ENCODE measurements around the gene ACOX2. TPM values are rescaled to one million over a fixed set of nuclear protein-coding genes. Genes with fewer than 3 reads are reported as not detected.

ACOX2 gene
- total RNA-seq, 2 experiments from 2014 or later, result not detected

DNA sequence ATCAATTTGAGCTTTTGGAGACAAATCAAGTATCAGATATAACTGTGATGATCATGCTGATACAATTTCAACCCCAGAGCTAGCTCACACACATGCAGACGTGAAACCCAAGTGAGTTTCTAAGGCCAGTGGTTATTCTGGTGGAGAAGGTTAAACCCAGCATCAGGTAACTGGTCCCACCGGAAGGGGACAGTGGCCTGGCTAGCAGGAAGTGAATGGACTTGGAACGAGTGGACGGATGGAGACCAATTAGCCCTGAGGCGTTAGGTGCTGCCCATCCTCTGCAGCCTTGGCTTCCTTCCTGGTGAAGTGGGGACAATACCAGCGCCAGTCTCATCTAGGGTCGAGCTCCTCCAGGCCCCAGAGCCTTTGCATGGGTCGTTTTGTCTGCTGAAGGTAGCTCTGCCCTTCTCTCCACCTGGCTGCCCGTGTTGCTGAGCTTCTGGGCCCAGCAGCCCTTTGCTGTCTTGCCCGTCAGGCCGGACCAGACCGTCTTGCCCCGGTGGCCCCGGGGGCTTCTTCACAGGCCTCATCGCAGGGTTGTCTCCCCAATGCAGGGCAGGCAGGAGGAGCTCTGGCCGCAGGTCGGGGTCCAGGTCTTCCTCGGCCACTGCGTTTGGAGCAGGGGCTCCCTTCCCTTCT lies 46.0 kb downstream of the ACOX2 start:
- Histone ChIP-seq H3K9me2 (ENCODE audit: insufficient read depth, low read length) (no peaks in the 10 kb centered on the region), H3K9me3 (ENCODE audit: low read length) (no peaks in the 10 kb centered on the region), H3K4me2 (ENCODE audit: low read length) (peak overlapping the region; percentile 83), H3K27ac (ENCODE audit: low read depth, low read length, poor library complexity, severe bottlenecking) (no peak overlapping the region), H4K20me1 (ENCODE audit: insufficient read depth, low read length) (peaks cover 31% of the 10 kb centered on the region; the same call in 1 of the 2 replicates), H3K36me3 (ENCODE audit: insufficient read depth, low read length) (no peaks in the 10 kb centered on the region), H2AFZ (ENCODE audit: low read length) (peak overlapping the region; percentile 96), H3K4me3 (ENCODE audit: low read depth, low read length, poor library complexity, severe bottlenecking) (peak overlapping the region; percentile 64), H3K79me2 (ENCODE audit: insufficient read depth, low read depth, low read length) (peaks cover 37% of the 10 kb centered on the region), H3K4me1 (ENCODE audit: insufficient read depth, low read length, poor library complexity, severe bottlenecking) (peaks cover 41% of the 10 kb centered on the region)
- POLR2A ChIA-PET, result interaction anchor here (0.7 kb wide), 2 partner anchors 13 to 157 kb away, joined by 3 read pairs; no protein-coding TSS in a partner anchor
- CTCF ChIA-PET (ENCODE audit: unreplicated experiment), result interaction anchor here (0.8 to 0.9 kb wide), 2 partner anchors 161 to 164 kb away, joined by 3 to 4 read pairs; no protein-coding TSS in a partner anchor
- no peak for TF ChIP-seq EZH2phosphoT487 (IDR thresholded peaks at IDR 0.05; ENCODE audit: borderline replicate concordance, low read depth, low read length)
- no peak for TF ChIP-seq CTCF (conservative IDR thresholded peaks at IDR 0.05; ENCODE audit: low read length)
- no peak for DNase-seq (ENCODE audit: low spot score)
- intact Hi-C loops (cut with micrococcal nuclease; ENCODE audit: unreplicated experiment), result loop anchor here (1.0 to 5.0 kb wide), 3 partner anchors 59 to 254 kb away; partner anchors contain the start of genes ABHD6, PDHB and PXK
- BruUV-seq (replicated peaks), result no TSS peak

DNA sequence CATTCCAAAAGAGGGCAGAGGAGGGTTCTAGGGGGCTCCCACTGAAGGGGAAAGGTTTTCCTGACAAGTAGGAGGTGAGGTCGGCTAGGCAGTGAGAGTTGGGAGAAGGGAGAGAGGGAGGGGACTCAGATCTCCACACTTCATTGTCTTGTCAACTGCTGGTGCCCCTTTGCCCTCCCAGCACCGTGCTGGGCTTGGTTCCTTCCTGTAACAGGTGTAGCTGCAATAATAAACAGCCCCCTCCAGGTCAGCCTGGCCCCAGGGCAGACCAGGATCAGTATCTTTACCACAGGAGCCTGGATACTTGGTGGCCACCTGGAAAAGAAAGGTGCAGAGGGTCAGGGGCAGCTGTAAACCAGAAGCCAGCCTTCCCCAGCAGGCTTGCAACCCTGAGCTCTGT lies 48.0 kb downstream of the ACOX2 start:
- Histone ChIP-seq H3K27ac (ENCODE audit: low read depth, low read length, poor library complexity, severe bottlenecking) (no peak overlapping the region), H3K4me2 (ENCODE audit: low read length) (no peak overlapping the region), H3K36me3 (ENCODE audit: insufficient read depth, low read length) (no peaks in the 10 kb centered on the region), H3K4me3 (ENCODE audit: low read depth, low read length, poor library complexity, severe bottlenecking) (no peak overlapping the region), H3K9me3 (ENCODE audit: low read length) (no peaks in the 10 kb centered on the region), H3K9me2 (ENCODE audit: insufficient read depth, low read length) (no peaks in the 10 kb centered on the region), H3K4me1 (ENCODE audit: insufficient read depth, low read length, poor library complexity, severe bottlenecking) (peaks cover 21% of the 10 kb centered on the region), H3K79me2 (ENCODE audit: insufficient read depth, low read depth, low read length) (peaks cover 17% of the 10 kb centered on the region), H2AFZ (ENCODE audit: low read length) (no peak overlapping the region), H4K20me1 (ENCODE audit: insufficient read depth, low read length) (peaks cover 14% of the 10 kb centered on the region; the same call in 1 of the 2 replicates)
- no peak for DNase-seq (ENCODE audit: low spot score)
- CTCF ChIA-PET (ENCODE audit: unreplicated experiment), result no interaction called here
- POLR2A ChIA-PET, result interaction anchor here (0.6 kb wide), 1 partner anchor 271 kb away, joined by 4 read pairs; no protein-coding TSS in a partner anchor
- TF ChIP-seq EZH2phosphoT487 (IDR thresholded peaks at IDR 0.05; ENCODE audit: borderline replicate concordance, low read depth, low read length) (no peak), CTCF (conservative IDR thresholded peaks at IDR 0.05; ENCODE audit: low read length) (no peak)
- BruUV-seq (replicated peaks), result no TSS peak
- intact Hi-C loops (cut with micrococcal nuclease; ENCODE audit: unreplicated experiment), result no loop called here
